Measurements from ENCODE around the gene PCDHB11. TPM values are rescaled to one million over a fixed set of nuclear protein-coding genes. Genes with fewer than 3 reads are reported as not detected.
"Not testable (repeated sequence)": the region's sequence is repeated elsewhere in the genome, so short reads cannot be mapped to it uniquely, and the experiment has no call there.

The PCDHB11 gene
- total RNA-seq, result 1 to 10 TPM; 7.6 to 9.7 TPM
- 1 to 10 TPM; 3.8 to 3.9 TPM for polyA plus RNA-seq (ENCODE audit: insufficient read length in 2 of 2)
- long read RNA-seq, donor 1, full-length matches to known transcripts, result 6 of 6 reads
- long read RNA-seq, donor 1, partial matches to known transcripts, result 0 of 6 reads
- long read RNA-seq, donor 1, other reads (novel, unspliced or antisense), result 0 of 6 reads
- long read RNA-seq, donor 2, full-length matches to known transcripts, result 1 of 1 reads
- long read RNA-seq, donor 2, partial matches to known transcripts, result 0 of 1 reads
- long read RNA-seq, donor 2, other reads (novel, unspliced or antisense), result 0 of 1 reads
- long read RNA-seq, donor 3, full-length matches to known transcripts, result 4 of 4 reads
- long read RNA-seq, donor 3, partial matches to known transcripts, result 0 of 4 reads
- long read RNA-seq, donor 3, other reads (novel, unspliced or antisense), result 0 of 4 reads
- long read RNA-seq, donor 4, full-length matches to known transcripts, result 1 of 1 reads
- long read RNA-seq, donor 4, partial matches to known transcripts, result 0 of 1 reads
- long read RNA-seq, donor 4, other reads (novel, unspliced or antisense), result 0 of 1 reads

DNA sequence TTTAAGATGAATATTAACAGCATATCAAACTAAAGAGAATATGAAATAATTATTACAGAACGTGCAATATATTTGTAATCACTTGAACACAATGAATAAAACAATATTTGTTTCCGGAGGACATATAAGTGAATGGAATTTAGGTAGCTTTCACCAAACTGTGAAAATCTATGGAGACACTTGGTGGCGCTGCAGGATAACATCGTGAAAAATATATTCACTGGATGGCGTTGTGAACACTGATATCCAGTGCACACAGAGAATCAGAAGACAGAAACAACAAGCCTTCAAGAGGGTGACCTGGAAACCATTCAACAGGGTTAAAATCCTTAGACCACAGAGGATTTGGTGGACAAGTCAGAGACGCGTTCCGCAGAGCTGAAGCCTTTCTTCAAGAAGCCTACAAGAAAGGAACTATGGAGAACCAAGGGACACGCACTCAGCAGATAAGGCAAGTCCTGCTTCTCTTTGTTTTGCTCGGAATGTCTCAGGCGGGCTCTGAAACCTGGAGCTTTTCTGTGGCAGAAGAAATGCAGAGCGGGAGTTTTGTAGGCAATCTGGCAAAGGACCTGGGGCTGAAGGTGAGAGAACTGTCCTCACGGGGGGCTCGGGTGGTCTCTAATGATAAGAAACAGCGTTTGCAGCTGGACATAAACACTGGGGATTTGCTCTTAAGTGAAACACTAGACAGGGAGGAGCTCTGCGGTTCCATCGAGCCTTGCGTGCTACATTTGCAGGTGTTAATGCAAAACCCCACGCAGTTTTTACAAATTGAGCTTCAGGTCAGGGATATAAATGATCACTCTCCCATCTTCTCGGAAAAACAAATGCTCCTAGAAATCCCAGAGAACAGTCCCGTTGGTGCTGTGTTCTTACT, at the start of gene PCDHB11:
PCDHB11 (plus strand) TSS at position 269 of the 877 bp plus-strand sequence; CDS start at position 417, 148 bp downstream.
- WGBS (ENCODE audit: insufficient coverage), result 38% methylated on average over 14 of the region's 21 CpGs
- Histone ChIP-seq H3K4me3 (ENCODE audit: low read depth, low read length) (no peak within 1 kb of the TSS), H3K36me3 (ENCODE audit: control insufficient read depth, insufficient read depth, low read length) (no peaks in the 10 kb centered on the region), H3K27ac (ENCODE audit: low read depth, low read length) (no peak within 1 kb of the TSS), H3K4me1 (ENCODE audit: control insufficient read depth, insufficient read depth, low read length) (no peaks in the 10 kb centered on the region), H3K9me3 (ENCODE audit: control insufficient read depth, insufficient read depth, low read length) (peaks cover 19% of the 10 kb centered on the region), H3K27me3 (ENCODE audit: control insufficient read depth, insufficient read depth, low read length) (no peaks in the 10 kb centered on the region)
- peak in 2 of 6 donors; percentile 22 to 31 for DNase-seq (ENCODE audit: low read depth in 4 of 6, low spot score in 6 of 6)

DNA sequence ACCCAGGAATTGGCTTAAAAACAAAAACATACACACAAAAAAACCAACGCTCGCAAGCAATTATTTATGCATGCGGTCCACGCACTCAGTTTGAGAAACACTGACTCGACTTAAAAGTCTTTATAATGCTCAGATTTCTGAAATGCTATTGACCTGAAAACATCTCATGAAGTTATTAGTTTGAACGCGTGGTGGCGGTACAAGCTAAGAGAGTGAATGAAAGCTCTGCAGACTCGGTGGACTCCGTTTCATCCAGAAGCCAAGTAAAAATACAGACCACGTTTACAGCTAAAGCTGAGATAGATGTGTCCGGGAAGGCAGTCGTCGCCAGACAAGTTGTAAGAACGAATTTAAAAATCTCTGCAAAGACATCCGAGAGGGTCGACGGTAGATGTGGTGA, 49.6 kb upstream of the PCDHB11 start, which contains the start of gene PCDHB6:
PCDHB6 (plus strand) TSS at position 246 of the 400 bp plus-strand sequence. CDS start 201 bp downstream, outside the sequence.
- H3K4me3 ChIP-seq (ENCODE audit: low read depth, low read length), result no peak within 1 kb of the TSS
- peaks cover 9% of the 10 kb centered on the region for H3K9me3 ChIP-seq (ENCODE audit: control insufficient read depth, insufficient read depth, low read length)
- H3K4me1 ChIP-seq (ENCODE audit: control insufficient read depth, insufficient read depth, low read length), result no peaks in the 10 kb centered on the region
- no peaks in the 10 kb centered on the region for H3K36me3 ChIP-seq (ENCODE audit: control insufficient read depth, insufficient read depth, low read length)
- WGBS (ENCODE audit: insufficient coverage), result 3% methylated on average over 10 of the region's 18 CpGs
- DNase-seq (ENCODE audit: low read depth in 4 of 6, low spot score in 6 of 6), result peak in 3 of 6 donors; percentile 1 to 49 (median 44)
- H3K27ac ChIP-seq (ENCODE audit: low read depth, low read length), result no peak within 1 kb of the TSS
- H3K27me3 ChIP-seq (ENCODE audit: control insufficient read depth, insufficient read depth, low read length), result no peaks in the 10 kb centered on the region

DNA sequence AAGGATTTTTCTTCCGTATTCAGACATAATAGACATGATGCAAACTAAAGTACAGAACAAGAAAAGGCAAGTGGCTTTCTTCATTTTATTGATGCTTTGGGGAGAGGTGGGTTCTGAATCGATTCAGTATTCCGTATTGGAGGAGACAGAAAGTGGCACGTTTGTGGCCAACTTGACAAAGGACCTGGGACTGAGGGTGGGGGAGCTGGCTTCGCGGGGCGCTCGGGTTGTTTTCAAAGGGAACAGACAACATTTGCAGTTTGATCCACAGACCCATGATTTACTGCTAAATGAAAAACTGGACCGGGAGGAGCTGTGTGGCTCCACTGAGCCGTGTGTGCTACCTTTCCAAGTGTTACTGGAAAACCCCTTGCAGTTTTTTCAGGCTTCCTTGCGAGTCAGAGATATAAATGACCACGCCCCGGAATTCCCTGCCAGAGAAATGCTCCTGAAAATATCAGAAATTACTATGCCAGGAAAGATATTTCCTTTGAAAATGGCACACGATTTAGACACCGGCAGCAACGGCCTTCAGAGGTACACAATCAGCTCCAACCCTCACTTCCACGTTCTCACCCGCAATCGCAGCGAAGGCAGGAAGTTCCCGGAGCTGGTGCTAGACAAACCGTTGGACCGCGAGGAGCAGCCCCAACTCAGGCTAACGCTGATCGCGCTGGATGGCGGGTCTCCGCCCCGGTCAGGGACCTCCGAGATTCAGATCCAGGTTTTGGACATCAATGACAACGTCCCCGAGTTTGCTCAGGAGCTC, 49.0 kb upstream of the PCDHB11 start:
- H3K27me3 ChIP-seq (ENCODE audit: control insufficient read depth, insufficient read depth, low read length), result no peaks in the 10 kb centered on the region
- no peak overlapping the region for H3K27ac ChIP-seq (ENCODE audit: low read depth, low read length)
- WGBS (ENCODE audit: insufficient coverage), result 33% methylated on average over 32 of the region's 33 CpGs
- no peak for DNase-seq (ENCODE audit: low read depth in 4 of 6, low spot score in 6 of 6)
- no peak overlapping the region for H3K4me3 ChIP-seq (ENCODE audit: low read depth, low read length)
- no peaks in the 10 kb centered on the region for H3K36me3 ChIP-seq (ENCODE audit: control insufficient read depth, insufficient read depth, low read length)
- H3K9me3 ChIP-seq (ENCODE audit: control insufficient read depth, insufficient read depth, low read length), result peaks cover 9% of the 10 kb centered on the region
- no peaks in the 10 kb centered on the region for H3K4me1 ChIP-seq (ENCODE audit: control insufficient read depth, insufficient read depth, low read length)

DNA sequence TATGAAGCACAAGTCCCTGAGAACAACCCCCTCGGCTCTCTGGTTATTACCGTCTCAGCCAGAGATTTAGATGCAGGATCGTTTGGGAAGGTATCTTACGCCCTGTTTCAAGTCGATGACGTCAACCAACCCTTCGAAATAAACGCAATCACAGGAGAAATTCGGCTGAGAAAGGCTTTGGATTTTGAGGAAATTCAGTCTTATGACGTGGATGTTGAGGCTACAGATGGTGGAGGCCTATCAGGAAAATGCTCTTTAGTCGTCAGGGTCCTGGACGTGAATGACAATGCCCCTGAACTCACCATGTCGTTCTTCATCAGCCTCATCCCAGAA, 48.5 kb upstream of the PCDHB11 start:
- Histone ChIP-seq H3K27me3 (ENCODE audit: control insufficient read depth, insufficient read depth, low read length) (no peaks in the 10 kb centered on the region), H3K36me3 (ENCODE audit: control insufficient read depth, insufficient read depth, low read length) (no peaks in the 10 kb centered on the region), H3K27ac (ENCODE audit: low read depth, low read length) (no peak overlapping the region), H3K4me1 (ENCODE audit: control insufficient read depth, insufficient read depth, low read length) (no peaks in the 10 kb centered on the region), H3K4me3 (ENCODE audit: low read depth, low read length) (no peak overlapping the region), H3K9me3 (ENCODE audit: control insufficient read depth, insufficient read depth, low read length) (peaks cover 11% of the 10 kb centered on the region)
- WGBS (ENCODE audit: insufficient coverage), result 29% methylated on average over 11 of the region's 13 CpGs
- DNase-seq (ENCODE audit: low read depth in 4 of 6, low spot score in 6 of 6), result no peak

DNA sequence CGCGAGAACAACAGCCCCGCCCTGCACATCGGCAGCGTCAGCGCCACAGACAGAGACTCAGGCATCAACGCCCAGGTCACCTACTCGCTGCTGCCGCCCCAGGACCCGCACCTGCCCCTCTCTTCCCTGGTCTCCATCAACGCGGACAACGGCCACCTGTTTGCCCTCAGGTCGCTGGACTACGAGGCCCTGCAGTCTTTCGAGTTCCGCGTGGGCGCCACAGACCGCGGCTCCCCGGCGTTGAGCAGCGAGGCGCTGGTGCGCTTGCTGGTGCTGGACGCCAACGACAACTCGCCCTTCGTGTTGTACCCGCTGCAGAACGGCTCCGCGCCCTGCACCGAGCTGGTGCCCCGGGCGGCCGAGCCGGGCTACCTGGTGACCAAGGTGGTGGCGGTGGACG, 47.8 kb upstream of the PCDHB11 start:
- H3K27ac ChIP-seq (ENCODE audit: low read depth, low read length); H3K4me1 ChIP-seq (ENCODE audit: control insufficient read depth, insufficient read depth, low read length); H3K36me3 ChIP-seq (ENCODE audit: control insufficient read depth, insufficient read depth, low read length); H3K27me3 ChIP-seq (ENCODE audit: control insufficient read depth, insufficient read depth, low read length); H3K4me3 ChIP-seq (ENCODE audit: low read depth, low read length); DNase-seq (ENCODE audit: low read depth in 4 of 6, low spot score in 6 of 6): not testable (repeated sequence)
- WGBS (ENCODE audit: insufficient coverage), result 25% methylated on average over 28 of the region's 41 CpGs
- peaks cover 11% of the 10 kb centered on the region for H3K9me3 ChIP-seq (ENCODE audit: control insufficient read depth, insufficient read depth, low read length)

DNA sequence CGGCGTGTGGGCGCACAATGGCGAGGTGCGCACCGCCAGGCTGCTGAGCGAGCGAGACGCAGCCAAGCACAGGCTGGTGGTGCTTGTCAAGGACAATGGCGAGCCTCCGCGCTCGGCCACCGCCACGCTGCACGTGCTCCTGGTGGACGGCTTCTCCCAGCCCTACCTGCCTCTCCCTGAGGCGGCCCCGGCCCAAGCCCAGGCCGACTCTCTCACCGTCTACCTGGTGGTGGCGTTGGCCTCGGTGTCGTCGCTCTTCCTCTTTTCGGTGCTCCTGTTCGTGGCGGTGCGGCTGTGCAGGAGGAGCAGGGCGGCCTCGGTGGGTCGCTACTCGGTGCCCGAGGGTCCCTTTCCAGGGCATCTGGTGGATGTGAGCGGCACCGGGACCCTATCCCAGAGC, 47.3 kb upstream of the PCDHB11 start:
- H3K4me1 ChIP-seq (ENCODE audit: control insufficient read depth, insufficient read depth, low read length); H3K4me3 ChIP-seq (ENCODE audit: low read depth, low read length); H3K36me3 ChIP-seq (ENCODE audit: control insufficient read depth, insufficient read depth, low read length); H3K27me3 ChIP-seq (ENCODE audit: control insufficient read depth, insufficient read depth, low read length); DNase-seq (ENCODE audit: low read depth in 4 of 6, low spot score in 6 of 6); H3K27ac ChIP-seq (ENCODE audit: low read depth, low read length): not testable (repeated sequence)
- WGBS (ENCODE audit: insufficient coverage), result 19% methylated on average over 20 of the region's 36 CpGs
- peaks cover 11% of the 10 kb centered on the region for H3K9me3 ChIP-seq (ENCODE audit: control insufficient read depth, insufficient read depth, low read length)

DNA sequence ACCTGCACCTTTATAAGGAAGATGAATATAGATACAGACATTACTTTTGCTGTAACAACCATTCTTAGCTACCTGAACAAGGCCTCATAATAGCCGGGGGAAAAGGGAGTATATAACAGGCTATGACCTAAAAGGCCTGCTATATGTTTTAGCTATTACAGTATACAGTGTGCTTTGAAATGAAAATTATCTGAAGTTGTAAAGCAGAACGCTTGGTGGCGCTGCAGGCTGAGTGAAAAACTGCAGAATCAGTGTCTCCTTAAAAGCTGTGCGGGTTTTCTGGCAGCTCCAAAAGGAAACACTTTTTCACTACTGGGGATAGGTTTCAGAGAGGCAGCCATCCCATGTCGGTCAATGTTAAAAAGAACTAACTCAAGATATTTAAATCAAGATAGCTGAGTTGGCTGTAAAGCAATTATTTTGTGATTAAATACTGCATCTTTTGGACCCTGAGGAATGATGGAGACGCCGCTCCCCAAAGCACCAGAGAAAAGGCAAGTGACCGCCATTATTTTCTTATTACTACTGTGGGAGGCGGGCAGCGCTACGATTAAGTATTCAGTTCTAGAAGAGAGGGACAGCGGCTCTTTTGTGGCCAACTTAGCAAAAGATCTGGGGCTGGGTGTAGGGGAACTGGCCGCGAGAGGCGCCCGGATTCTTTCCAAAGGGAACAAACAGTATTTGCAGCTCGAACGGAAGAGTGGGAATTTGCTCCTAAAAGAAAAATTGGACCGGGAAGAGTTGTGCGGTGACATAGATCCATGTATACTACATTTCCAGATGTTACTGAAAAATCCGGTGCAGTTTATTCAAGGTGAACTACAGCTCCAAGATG, 43.7 kb upstream of the PCDHB11 start:
- peaks cover 6% of the 10 kb centered on the region for H3K9me3 ChIP-seq (ENCODE audit: control insufficient read depth, insufficient read depth, low read length)
- no peaks in the 10 kb centered on the region for H3K36me3 ChIP-seq (ENCODE audit: control insufficient read depth, insufficient read depth, low read length)
- H3K27me3 ChIP-seq (ENCODE audit: control insufficient read depth, insufficient read depth, low read length), result no peaks in the 10 kb centered on the region
- H3K27ac ChIP-seq (ENCODE audit: low read depth, low read length), result no peak overlapping the region
- 23% methylated on average over 13 of the region's 21 CpGs for WGBS (ENCODE audit: insufficient coverage)
- H3K4me3 ChIP-seq (ENCODE audit: low read depth, low read length), result no peak overlapping the region
- no peak for DNase-seq (ENCODE audit: low read depth in 4 of 6, low spot score in 6 of 6)
- H3K4me1 ChIP-seq (ENCODE audit: control insufficient read depth, insufficient read depth, low read length), result no peaks in the 10 kb centered on the region

DNA sequence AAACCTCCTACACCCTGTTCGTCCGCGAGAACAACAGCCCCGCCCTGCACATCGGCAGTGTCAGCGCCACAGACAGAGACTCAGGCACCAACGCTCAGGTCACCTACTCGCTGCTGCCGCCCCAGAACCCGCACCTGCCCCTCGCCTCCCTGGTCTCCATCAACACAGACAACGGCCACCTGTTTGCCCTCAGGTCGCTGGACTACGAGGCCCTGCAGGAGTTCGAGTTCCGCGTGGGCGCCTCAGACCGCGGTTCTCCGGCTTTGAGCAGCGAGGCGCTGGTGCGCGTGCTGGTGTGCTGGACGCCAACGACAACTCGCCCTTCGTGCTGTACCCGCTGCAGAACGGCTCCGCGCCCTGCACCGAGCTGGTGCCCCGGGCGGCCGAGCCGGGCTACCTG, 42.1 kb upstream of the PCDHB11 start:
- not testable (repeated sequence) for H3K4me3 ChIP-seq (ENCODE audit: low read depth, low read length); DNase-seq (ENCODE audit: low read depth in 4 of 6, low spot score in 6 of 6); H3K27me3 ChIP-seq (ENCODE audit: control insufficient read depth, insufficient read depth, low read length); H3K36me3 ChIP-seq (ENCODE audit: control insufficient read depth, insufficient read depth, low read length); H3K9me3 ChIP-seq (ENCODE audit: control insufficient read depth, insufficient read depth, low read length); H3K4me1 ChIP-seq (ENCODE audit: control insufficient read depth, insufficient read depth, low read length); H3K27ac ChIP-seq (ENCODE audit: low read depth, low read length)
- 34% methylated on average over 25 of the region's 38 CpGs for WGBS (ENCODE audit: insufficient coverage)

Measured in spinal cord (tissue), 10 donors.